WTC11 (cell line): ENCODE measurements around the gene CDKN1B. TPM values are rescaled to one million over a fixed set of nuclear protein-coding genes. Genes with fewer than 3 reads are reported as not detected.

Experiments used
- ATAC-seq: fragments of 200-7000 bp; cut with Tn5 transposase; 2 replicates; pipeline ENCODE4 v1.10.0; 2021; ENCODE audit warnings: mild to moderate bottlenecking, moderate library complexity
- CTCF ChIA-PET: fragments of 300-600 bp; sonication (Branson Sonifier 250); formaldehyde crosslinking; loops from one replicate; lab custom pipeline; 2021; ENCODE audit warnings: antibody characterized with exemption; lab: Charles Lee
- POLR2A ChIA-PET: fragments of 350-600 bp; sonication (Branson Sonifier 250); formaldehyde crosslinking; loops from one replicate; lab custom pipeline; 2021; ENCODE audit warnings: antibody characterized with exemption; lab: Charles Lee
- DNase-seq: peaks from one replicate; pipeline ENCODE4 v3.0.0; 2021; ENCODE audit warnings: low spot score
- H3K27ac Mint-ChIP-seq: 2 replicates; pipeline ENCODE4 v1.8.0; 2021; ENCODE audit warnings: mixed read lengths
- H3K27me3 Mint-ChIP-seq: 2 replicates; pipeline ENCODE4 v1.8.0; 2021; ENCODE audit warnings: low read depth, mild to moderate bottlenecking, moderate library complexity, mixed read lengths
- H3K36me3 Mint-ChIP-seq: 2 replicates; pipeline ENCODE4 v1.8.0; 2021; ENCODE audit warnings: mixed read lengths
- H3K4me1 Mint-ChIP-seq: 2 replicates; pipeline ENCODE4 v1.8.0; 2022; ENCODE audit warnings: mixed read lengths
- H3K4me3 Mint-ChIP-seq: 2 replicates; pipeline ENCODE4 v1.8.0; 2021; ENCODE audit warnings: mild to moderate bottlenecking, moderate library complexity, mixed read lengths
- H3K9me3 Mint-ChIP-seq: 2 replicates; pipeline ENCODE4 v1.8.0; 2021; ENCODE audit warnings: mixed read lengths
- AR ChIP-seq: fragments of 250-450 bp; sonication (Bioruptor Pico); IDR thresholded peaks from 2 replicates; pipeline ENCODE4 v1.9.0; 2021; ENCODE audit warnings: mild to moderate bottlenecking
- ATF2 ChIP-seq: sonication (generic); formaldehyde crosslinking; IDR thresholded peaks from 2 replicates; pipeline ENCODE4 v1.8.1; 2022; ENCODE audit warnings: low read depth, missing genetic modification reagents, borderline replicate concordance
- CDX4 ChIP-seq: fragments of 250-450 bp; sonication (Bioruptor Pico); IDR thresholded peaks from 2 replicates; pipeline ENCODE4 v1.9.0; 2021; ENCODE audit warnings: moderate library complexity, mild to moderate bottlenecking, inconsistent platforms, borderline replicate concordance
- E2F1 ChIP-seq: sonication (generic); formaldehyde crosslinking; IDR thresholded peaks from 2 replicates; pipeline ENCODE4 v1.8.0; 2022; ENCODE audit warnings: mild to moderate bottlenecking, missing genetic modification reagents
- GTF2I ChIP-seq: fragments of 250-450 bp; sonication (Bioruptor Pico); conservative IDR thresholded peaks from 2 replicates; pipeline ENCODE4 v1.4.0; 2021; ENCODE audit warnings: mild to moderate bottlenecking
- IRF2 ChIP-seq: sonication (generic); formaldehyde crosslinking; IDR thresholded peaks from 2 replicates; pipeline ENCODE4 v1.8.0; 2022; ENCODE audit warnings: low read depth, missing genetic modification reagents, borderline replicate concordance
- MAX ChIP-seq: sonication (generic); formaldehyde crosslinking; IDR thresholded peaks from 2 replicates; pipeline ENCODE4 v1.8.0; 2022; ENCODE audit warnings: mild to moderate bottlenecking, missing genetic modification reagents
- NR1H2 ChIP-seq: sonication (generic); formaldehyde crosslinking; IDR thresholded peaks from 2 replicates; pipeline ENCODE4 v1.9.0; 2021; ENCODE audit warnings: mild to moderate bottlenecking, moderate library complexity, missing genetic modification reagents
- OVOL2 ChIP-seq: fragments of 250-450 bp; sonication (Bioruptor Pico); IDR thresholded peaks from 2 replicates; pipeline ENCODE4 v1.9.0; 2021; ENCODE audit warnings: mild to moderate bottlenecking, borderline replicate concordance
- RORB ChIP-seq: fragments of 250-450 bp; sonication (Bioruptor Pico); IDR thresholded peaks from 2 replicates; pipeline ENCODE4 v1.9.0; 2021; ENCODE audit warnings: mild to moderate bottlenecking
- TP53 ChIP-seq: sonication (generic); formaldehyde crosslinking; IDR thresholded peaks from 2 replicates; pipeline ENCODE4 v1.8.1; 2023; ENCODE audit warnings: mild to moderate bottlenecking, missing genetic modification reagents
- ZBTB21 ChIP-seq: sonication (generic); formaldehyde crosslinking; IDR thresholded peaks from 2 replicates; pipeline ENCODE4 v1.8.1; 2023; ENCODE audit warnings: mild to moderate bottlenecking, missing genetic modification reagents, borderline replicate concordance
- ZBTB43 ChIP-seq: sonication (generic); formaldehyde crosslinking; IDR thresholded peaks from 2 replicates; pipeline ENCODE4 v1.8.1; 2023; ENCODE audit warnings: mild to moderate bottlenecking, missing genetic modification reagents
- ZMAT4 ChIP-seq: fragments of 250-450 bp; sonication (Bioruptor Pico); IDR thresholded peaks from 2 replicates; pipeline ENCODE4 v1.9.0; 2021; ENCODE audit warnings: mild to moderate bottlenecking
- ZNF219 ChIP-seq: sonication (generic); formaldehyde crosslinking; IDR thresholded peaks from 2 replicates; pipeline ENCODE4 v1.8.0; 2023; ENCODE audit warnings: missing genetic modification reagents, mild to moderate bottlenecking, borderline replicate concordance
- ZNF232 ChIP-seq: sonication (generic); formaldehyde crosslinking; IDR thresholded peaks from 2 replicates; pipeline ENCODE4 v1.8.0; 2022; ENCODE audit warnings: mild to moderate bottlenecking, missing genetic modification reagents
- ZNF396 ChIP-seq: fragments of 250-450 bp; sonication (Bioruptor Pico); IDR thresholded peaks from 2 replicates; pipeline ENCODE4 v1.8.0; 2021; ENCODE audit warnings: mild to moderate bottlenecking, moderate library complexity, borderline replicate concordance
- ZNF423 ChIP-seq: fragments of 250-450 bp; sonication (Bioruptor Pico); IDR thresholded peaks from 2 replicates; pipeline ENCODE4 v2.1.2; 2022; ENCODE audit warnings: mild to moderate bottlenecking, moderate library complexity
- ZNF512 ChIP-seq: sonication (generic); formaldehyde crosslinking; IDR thresholded peaks from 2 replicates; pipeline ENCODE4 v1.8.1; 2022; ENCODE audit warnings: missing genetic modification reagents, borderline replicate concordance
- ZSCAN18 ChIP-seq: fragments of 250-450 bp; sonication (Bioruptor Pico); IDR thresholded peaks from 2 replicates; pipeline ENCODE4 v2.1.2; 2022; ENCODE audit warnings: mild to moderate bottlenecking, moderate library complexity
- total RNA-seq: library from RNA; stranded (reverse); gene quantifications from 3 replicates; pipeline ENCODE4 v1.2.3, GENCODE V29; 2021

The CDKN1B gene
- total RNA-seq, 1 experiment from 2014 or later: 34.2 TPM

- TF ChIP-seq ZNF219 (CRISPR knock-in tag) (no peak), ZNF396 (CRISPR knock-in tag) (no peak), NR1H2 (CRISPR knock-in tag) (no peak), GTF2I (no peak), ZMAT4 (CRISPR knock-in tag) (no peak), TP53 (CRISPR knock-in tag) (no peak), ZNF232 (CRISPR knock-in tag) (no peak)
- TF ChIP-seq, all 79 proteins: peak for 0
Observed at GRCh38 chr12:12689647-12690300, 27.4 kb upstream of the CDKN1B start (continued).

GRCh38 chr12:12691549-12691948 lies 25.6 kb upstream of the CDKN1B start:
- no peak overlapping the region for H3K4me3 Mint-ChIP-seq

More at GRCh38 chr12:12691549-12691948, 25.6 kb upstream of the CDKN1B start:
- ChIA-PET POLR2A (no interaction called here), CTCF (no interaction called here)
- DNase-seq: no peak
- Mint-ChIP-seq H3K27me3 (no peaks in the 10 kb centered on the region; the same call in 1 of the 2 replicates), H3K4me1 (peaks cover 9% of the 10 kb centered on the region), H3K9me3 (no peaks in the 10 kb centered on the region), H3K27ac (no peak overlapping the region), H3K36me3 (no peaks in the 10 kb centered on the region)
- TF ChIP-seq ZNF423 (CRISPR knock-in tag): no peak
- no peak for TF ChIP-seq CDX4 (CRISPR knock-in tag)
- no peak for TF ChIP-seq ATF2 (CRISPR knock-in tag)
- no peak for TF ChIP-seq RORB (CRISPR knock-in tag)
- TF ChIP-seq E2F1 (CRISPR knock-in tag): no peak
- no peak for TF ChIP-seq ZSCAN18 (CRISPR knock-in tag)
- no peak for TF ChIP-seq ZBTB21 (CRISPR knock-in tag)
- no peak for TF ChIP-seq TP53 (CRISPR knock-in tag)
- TF ChIP-seq ZBTB43 (CRISPR knock-in tag): no peak
- no peak for TF ChIP-seq AR
- no peak for TF ChIP-seq ZNF512 (CRISPR knock-in tag)
- TF ChIP-seq IRF2 (CRISPR knock-in tag): no peak
- no peak for TF ChIP-seq OVOL2 (CRISPR knock-in tag)
- TF ChIP-seq MAX: no peak
- ATAC-seq: no peak
